NOMO-1 (cell line): ENCODE results near the gene CNGA1.
A peak's percentile ranks its signal among the peaks of the same experiment; 100 is the strongest.

Source experiments
- DNase-seq, 2 experiments: peaks; one replicate each; lab custom pipeline; 2025; ENCODE audit not compliant: unreplicated experiment in 2 of 2; lab: John Stamatoyannopoulos, UW

Gene CNGA1

GRCh38 chr4:48016141-48017107 lies at the start of gene CNGA1, which contains the start of gene NIPAL1:
CNGA1 (minus strand) TSS chr4:48016681; CDS start chr4:47952689, 63,992 bp downstream.
NIPAL1 (plus strand) TSS chr4:48016772; CDS start chr4:48016840, 68 bp downstream.
- peak; percentile 64 to 71 for DNase-seq

- no peak for DNase-seq
These were observed 49.1 kb upstream of the CNGA1 start for GRCh38 chr4:48065587-48066052.

GRCh38 chr4:48064349-48064748 lies 47.9 kb upstream of the CNGA1 start:
- no peak for DNase-seq

GRCh38 chr4:48058617-48059530 lies 42.4 kb upstream of the CNGA1 start:
- no peak for DNase-seq

- DNase-seq = no peak
These were observed 34.6 kb upstream of the CNGA1 start for GRCh38 chr4:48051078-48051477.

- no peak for DNase-seq
These were observed 33.0 kb upstream of the CNGA1 start for GRCh38 chr4:48049483-48049882.

GRCh38 chr4:48047896-48048295 lies 31.4 kb upstream of the CNGA1 start:
- DNase-seq = no peak

GRCh38 chr4:48047421-48047844 lies 31.0 kb upstream of the CNGA1 start:
- peak; percentile 69 to 92 for DNase-seq

GRCh38 chr4:48046059-48046458 lies 29.6 kb upstream of the CNGA1 start:
- DNase-seq = no peak

- DNase-seq = no peak
These were observed 27.8 kb upstream of the CNGA1 start for GRCh38 chr4:48044298-48044697.

GRCh38 chr4:48043504-48043903 lies 27.0 kb upstream of the CNGA1 start:
- DNase-seq = no peak

- DNase-seq = no peak
These were observed 26.5 kb upstream of the CNGA1 start for GRCh38 chr4:48042979-48043461.

GRCh38 chr4:48041535-48042137 lies 25.2 kb upstream of the CNGA1 start:
- DNase-seq = no peak

- no peak for DNase-seq
These were observed 23.1 kb upstream of the CNGA1 start for GRCh38 chr4:48039561-48039960.

- DNase-seq = no peak
These were observed 22.2 kb upstream of the CNGA1 start for GRCh38 chr4:48038666-48039065.

GRCh38 chr4:48037117-48037462 lies 20.6 kb upstream of the CNGA1 start:
- DNase-seq = no peak

- DNase-seq = no peak
These were observed 19.5 kb upstream of the CNGA1 start for GRCh38 chr4:48035952-48036351.

- DNase-seq = peak; percentile 42 to 70
These were observed 17.4 kb upstream of the CNGA1 start for GRCh38 chr4:48033825-48034413.

GRCh38 chr4:48033412-48033811 lies 16.9 kb upstream of the CNGA1 start:
- DNase-seq = no peak

- DNase-seq = no peak
These were observed 16.2 kb upstream of the CNGA1 start for GRCh38 chr4:48032721-48033120.
